ENCODE data around the gene GRB10.
"Not testable (repeated sequence)": the region's sequence is repeated elsewhere in the genome, so short reads cannot be mapped to it uniquely, and the experiment has no call there.

GRB10 gene

GRCh38 chr7:50545613-50546012 is 237.1 kb downstream of the GRB10 start:
- DNase-seq (ENCODE audit: low read depth), result not testable (repeated sequence)

DNA sequence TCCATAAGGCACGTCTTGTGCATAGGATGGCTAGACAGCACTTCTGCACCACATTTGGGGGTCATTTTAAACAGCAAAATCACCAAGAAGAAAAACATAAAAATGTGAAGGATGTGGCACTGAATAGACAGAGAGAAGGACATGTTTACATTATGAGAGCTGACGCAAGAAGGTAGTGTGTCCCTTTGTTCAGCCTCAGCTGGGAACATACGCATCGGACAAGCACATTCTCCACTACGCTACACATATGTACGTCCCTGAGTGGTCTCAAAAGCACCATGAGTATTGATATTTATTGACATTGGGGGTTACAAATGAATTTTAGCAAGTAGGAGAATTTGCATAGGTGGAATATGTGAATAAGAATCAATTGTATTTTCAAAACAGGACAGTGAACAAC is 237.7 kb downstream of the GRB10 start:
- DNase-seq (ENCODE audit: low read depth), result no peak

GRCh38 chr7:50543776-50544442 is 238.8 kb downstream of the GRB10 start:
- DNase-seq (ENCODE audit: low read depth), result no peak

GRCh38 chr7:50542132-50542531 is 240.6 kb downstream of the GRB10 start:
- DNase-seq (ENCODE audit: low read depth), result no peak

DNA sequence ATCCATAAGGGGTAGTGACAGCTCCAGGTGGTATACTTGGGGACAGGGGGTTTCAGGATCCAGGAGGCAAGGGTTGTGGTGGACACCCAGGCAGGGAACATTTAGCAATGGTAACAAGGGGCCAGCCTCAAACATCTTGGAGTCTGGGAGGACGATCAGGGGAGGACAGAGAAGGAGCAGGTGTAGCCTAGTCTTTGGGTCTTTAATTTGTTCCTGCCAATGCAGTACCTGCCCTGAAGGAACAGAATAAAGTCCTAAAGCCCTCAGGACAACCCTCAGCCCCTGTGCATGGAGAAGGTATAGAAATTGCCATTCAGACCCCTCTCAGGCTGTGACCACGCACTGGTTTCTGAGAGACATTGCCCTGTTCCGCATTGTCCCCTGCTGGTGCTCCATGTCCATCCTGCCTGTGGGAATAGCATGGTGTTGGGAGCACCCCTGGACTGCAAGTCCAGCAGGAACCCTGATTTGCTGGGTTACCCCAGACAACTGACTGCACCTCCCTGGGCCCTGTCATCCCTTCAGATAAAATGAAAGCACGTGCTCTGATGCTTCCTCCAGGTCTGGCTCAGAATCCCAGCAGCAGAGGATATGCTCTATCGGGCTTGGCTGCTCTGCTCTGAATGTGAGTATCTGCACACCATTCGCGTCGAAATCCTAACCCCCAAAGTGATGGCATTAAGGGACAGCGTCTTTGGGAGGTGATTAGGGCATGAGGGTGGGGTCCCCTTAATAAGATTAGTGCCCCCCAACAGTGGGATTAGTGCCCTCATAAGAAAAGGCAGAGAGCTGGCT is 241.7 kb downstream of the GRB10 start:
- DNase-seq (ENCODE audit: low read depth), result no peak

All from fibroblast of the conjunctiva (primary cell).